Colon (tissue), 2 donors: ENCODE measurements around the gene DROSHA.

Experiments
- FAIRE-seq: peaks from 2 replicates; lab custom pipeline; 2012; peaks lifted over from hg19 to GRCh38; lab: Jason Lieb, UNC
- donor health status: control.
- donor health status: control.

The DROSHA gene

DNA sequence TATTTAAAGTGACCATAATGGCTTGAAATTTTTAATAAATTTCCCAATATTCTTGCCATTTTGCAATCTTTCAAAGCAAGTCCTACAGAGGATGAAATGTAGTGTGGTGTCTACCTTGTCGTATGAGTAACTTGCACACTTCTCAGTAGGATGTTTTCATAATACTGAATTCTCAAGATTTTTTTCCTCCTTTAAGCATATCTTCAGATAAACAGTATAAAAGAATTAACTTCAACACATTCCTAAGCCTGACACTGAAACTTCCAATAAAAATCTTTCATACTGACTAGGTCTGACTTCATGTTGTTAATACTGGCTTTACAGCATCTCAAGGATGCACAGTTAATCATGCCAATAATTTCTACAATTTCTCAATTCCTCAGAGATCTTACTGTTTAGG is 62.0 kb downstream of the DROSHA start:
- no peak for FAIRE-seq

DNA sequence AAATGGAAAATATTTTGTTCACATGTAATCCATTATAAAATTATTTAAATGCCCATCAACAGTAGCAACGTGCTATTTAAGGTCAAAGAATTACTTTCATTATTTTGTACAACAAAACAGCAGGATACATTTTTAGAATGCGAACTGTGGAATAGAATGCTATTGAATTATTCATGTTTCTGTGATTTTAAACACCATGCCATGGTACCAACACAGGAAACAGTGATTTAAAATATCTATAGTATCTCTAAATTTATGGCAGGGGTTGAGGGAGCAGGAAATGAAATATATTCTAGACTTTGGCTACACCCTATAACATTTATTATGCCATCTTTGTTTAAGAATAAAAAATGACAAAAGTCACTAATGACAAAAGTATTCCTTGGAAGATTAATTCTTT is 62.4 kb downstream of the DROSHA start:
- no peak for FAIRE-seq

DNA sequence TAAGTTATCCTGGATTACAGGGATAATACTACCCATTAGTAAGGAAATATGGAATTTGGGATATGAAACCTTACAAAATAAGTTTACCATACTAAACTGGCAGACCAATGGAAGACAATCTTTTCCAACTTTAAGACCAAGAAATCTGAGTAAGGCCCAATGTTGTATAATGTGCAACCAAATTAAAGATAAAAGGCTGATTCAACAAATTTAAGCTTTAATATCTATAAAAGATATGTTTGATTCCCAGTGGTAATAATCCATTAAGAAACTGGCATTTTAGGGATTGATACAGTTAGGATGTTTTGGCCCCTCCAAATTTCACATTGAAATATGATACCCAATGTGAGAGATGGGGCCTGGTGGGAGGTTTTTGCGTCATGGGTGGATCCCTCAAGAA is 66.6 kb downstream of the DROSHA start:
- no peak for FAIRE-seq

DNA sequence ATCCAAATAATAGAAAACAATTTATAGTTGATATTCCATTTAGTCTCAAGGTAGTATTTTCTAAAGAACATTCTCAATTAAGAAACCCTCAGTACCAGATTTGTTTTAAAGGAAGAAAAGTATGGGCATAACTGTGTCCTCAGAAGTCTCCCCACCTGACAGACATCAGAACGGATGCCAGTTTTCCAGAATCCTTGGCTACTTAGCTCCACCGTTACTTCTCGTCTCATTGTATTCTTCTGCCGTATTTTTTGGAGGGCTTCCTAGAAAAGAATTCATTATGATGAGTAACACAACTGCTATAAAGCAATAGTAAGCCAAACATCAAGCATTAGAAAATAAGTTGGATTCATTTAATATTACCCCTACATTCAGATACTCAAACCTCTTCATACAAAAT is 67.8 kb downstream of the DROSHA start:
- no peak for FAIRE-seq

DNA sequence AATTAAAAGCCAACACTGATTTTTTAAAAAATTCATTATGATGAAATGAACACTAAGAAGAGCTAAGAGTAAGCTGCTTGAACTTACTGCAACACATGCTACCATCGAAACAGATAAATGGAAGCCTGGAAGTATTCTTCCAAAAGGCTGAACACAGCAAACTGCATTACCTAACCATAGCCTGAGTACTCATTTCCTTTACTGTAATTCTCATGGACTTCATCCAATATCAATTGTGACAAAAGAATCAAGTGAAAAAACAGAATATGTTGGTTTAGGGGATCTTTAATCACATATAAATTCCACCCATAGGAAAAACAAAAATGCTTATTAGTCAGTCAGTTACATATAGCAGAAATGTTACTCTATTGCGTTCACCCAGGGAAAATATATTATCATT is 68.5 kb downstream of the DROSHA start:
- FAIRE-seq, result no peak

DNA sequence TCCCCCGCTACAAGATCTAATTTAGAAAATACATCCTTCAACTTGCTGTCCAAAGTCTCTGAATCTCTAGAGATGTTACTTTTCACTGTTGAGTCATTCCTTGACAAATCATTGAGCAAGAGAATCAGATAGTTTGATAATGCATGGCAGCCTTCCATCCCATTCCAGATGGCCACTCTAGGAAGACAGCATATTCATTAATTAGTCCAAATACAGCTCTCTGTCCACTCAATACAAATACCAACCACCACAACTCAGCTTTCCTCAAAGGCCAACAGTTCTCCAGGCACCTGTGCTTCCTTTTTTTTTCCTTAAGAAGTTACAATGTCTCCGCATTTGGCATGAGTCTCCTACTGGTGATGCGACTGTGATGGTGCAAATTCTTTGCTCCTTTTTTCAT is 72.3 kb downstream of the DROSHA start:
- FAIRE-seq, result no peak

DNA sequence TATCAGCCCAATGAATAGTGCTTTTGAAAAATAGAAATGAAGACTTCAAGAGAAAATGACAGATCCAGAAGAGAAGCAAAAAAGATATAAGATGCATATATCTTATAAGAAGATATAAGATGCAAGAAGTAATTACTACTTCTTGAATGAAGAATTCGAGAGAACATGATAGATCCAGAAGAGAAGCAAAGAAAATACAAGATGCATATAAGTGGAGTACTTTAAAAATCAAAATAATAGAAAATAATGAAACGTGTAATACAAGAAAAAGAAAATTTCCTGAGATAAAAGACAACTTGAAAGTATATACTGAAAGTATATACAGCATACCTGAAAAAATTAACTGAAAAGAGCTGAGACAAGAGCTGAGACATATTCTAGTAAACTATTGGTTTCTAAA is 76.7 kb downstream of the DROSHA start:
- no peak for FAIRE-seq

DNA sequence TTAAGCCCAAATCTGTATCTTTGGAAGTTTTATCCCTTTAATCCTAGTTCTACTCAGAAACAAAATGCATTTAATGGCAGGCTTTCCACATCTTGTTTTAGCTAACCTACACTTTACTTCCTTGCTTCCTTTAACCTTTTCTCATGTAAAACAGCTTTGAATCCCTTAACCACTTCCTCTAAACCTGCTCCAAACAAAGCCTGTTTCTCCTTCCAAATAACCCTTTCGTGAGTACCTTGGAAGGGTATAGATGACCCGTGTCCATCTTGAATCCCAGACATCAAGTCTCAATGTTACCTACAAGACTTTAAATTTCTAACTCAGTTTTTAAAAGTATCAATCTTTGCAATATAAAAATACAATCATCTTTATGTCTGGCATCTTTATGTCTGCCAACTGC is 78.4 kb downstream of the DROSHA start:
- no peak for FAIRE-seq

DNA sequence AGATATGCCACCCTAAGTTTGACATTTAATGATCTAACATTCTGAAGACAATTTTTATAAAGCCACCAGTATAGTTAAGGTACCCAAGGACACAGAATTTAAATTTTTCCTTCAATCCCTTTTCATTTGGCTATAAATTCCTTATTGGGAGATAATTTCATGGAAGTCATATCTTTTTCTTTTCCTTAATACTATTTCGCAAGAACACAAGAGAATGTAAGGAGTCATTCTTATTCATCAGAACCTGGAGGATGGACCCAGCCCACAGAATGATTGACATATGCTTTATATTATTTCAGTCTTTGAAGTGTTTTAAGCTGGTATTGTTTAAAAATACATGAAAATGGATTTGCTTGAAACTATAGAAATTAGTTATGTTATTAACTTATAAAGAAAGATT is 79.6 kb downstream of the DROSHA start:
- no peak for FAIRE-seq

DNA sequence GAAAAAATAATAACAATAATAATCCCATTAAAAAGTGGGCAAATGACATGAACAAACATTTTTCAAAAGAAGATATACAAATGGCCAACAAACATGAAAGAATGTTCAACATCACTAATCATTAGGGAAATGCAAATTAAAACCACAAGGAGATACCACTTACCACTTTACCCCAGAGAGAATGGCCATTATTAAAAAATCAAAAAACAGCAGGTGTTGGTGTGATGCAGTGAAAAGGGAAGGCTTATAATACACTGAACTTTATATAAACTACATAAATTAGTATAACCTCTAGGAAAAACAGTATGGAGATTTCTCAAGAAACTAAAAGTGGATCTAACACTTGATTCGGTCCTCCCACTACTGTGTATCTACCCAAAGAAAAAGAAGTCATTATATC is 81.9 kb downstream of the DROSHA start:
- FAIRE-seq, result no peak

DNA sequence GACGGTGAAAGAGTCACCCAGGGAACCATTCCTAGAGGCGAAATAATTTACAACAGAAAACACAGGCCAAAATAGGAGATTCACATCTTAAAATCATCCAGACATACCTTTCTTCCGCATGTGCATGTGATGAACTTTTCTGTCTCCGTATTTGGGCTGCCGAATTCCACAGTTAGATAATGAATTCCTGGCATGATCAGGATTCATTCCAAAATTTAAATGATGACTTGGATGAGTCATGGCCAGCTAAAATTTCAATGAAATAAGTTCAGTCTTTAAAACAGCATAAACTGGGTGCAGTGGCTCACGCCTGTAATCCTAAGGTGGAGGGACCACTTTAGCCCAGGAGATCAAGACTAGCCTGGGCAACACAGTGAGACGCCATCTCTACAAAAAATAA is 82.7 kb downstream of the DROSHA start:
- FAIRE-seq, result no peak

DNA sequence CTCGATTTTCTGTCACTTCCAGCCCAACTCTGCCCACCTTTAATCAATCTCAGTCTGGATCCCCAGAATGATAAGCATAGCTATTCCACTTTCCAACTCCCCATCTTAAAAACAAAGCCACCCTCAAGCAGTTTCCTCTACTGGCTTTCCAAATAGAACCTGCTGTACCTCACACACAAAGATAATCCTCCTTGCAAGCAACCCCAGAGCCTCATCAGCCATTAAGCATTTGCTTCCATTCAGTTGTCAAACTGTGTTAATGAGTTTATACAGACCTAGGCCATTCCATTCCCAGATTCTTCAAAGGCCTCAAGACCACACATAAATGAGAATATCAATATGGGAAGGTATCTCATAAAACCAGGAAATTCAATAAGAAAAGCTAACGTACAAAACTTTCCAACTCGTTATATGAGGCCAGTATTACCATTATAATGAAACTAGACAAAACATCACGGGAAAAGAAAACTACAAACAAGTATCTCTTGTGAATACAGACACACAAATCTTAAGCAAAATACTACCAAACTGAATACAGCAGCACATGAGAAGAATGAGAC is 86.8 kb downstream of the DROSHA start:
- FAIRE-seq, result no peak

DNA sequence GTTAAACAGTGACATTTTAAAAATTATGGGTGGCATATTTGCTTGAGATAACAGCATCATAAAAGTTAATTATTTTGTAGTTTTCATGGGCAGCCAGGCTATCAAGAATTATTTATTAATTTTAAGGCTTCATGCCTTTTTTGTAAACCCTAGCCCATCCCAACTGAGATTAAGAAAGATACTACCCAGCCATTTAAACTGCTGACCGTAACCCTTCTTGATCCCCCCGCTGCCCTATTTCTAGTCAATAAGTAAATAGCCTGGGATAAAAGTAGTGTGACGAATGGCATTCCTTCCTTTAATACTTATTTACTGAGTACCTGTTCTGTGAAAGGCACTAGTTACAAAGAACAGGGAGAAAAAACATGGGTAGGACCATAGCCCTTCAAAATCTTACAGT is 88.3 kb downstream of the DROSHA start:
- FAIRE-seq, result no peak

DNA sequence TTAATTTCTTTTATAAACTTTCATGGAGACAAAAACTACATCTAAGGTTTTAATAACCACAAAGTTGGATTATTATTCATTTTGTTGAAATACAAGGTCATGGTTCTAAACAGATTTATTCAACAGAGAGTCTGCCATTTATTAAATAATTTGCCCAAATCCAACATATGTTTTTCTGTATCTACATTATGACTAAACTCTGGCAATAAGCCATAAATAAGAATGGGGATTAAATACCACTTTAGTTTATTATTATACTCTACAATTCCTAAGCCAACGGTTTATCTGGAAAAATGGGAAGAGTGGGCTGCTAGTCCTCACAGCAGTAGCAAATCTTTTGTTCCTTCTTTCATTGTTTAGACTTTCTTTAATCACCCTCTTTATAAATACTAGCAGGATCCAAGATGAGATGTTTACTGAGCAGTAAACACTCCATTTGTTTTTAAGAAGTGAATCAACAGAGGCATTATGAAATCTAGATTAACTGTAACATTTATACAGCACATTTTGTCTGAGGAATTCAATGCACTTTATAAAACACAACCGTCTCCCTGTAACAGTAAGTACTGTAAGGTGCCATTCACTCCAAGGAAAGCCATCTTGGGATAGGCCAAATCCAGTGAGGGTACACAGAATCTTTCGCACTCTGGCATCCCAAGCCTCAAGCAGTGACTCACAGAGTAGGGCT is 89.7 kb downstream of the DROSHA start:
- FAIRE-seq, result no peak

DNA sequence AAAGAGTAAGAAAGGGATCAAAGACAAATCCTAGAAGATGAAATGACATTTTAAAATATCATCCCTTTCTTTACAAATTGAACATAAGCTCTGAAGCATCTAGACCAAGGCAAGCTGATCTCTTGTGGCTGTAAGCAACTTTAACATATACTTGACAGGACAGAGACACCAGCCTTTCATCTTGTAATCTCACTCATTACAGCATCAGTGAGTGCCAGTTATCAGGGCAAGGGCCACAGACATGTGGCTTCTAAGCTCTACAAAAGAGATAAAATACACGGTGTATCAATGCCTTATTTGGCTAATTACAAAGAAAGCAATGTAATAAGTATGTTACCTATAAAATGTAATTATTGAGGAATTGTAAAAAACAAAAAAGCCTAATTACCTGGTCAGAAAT is 95.0 kb downstream of the DROSHA start:
- FAIRE-seq, result no peak

DNA sequence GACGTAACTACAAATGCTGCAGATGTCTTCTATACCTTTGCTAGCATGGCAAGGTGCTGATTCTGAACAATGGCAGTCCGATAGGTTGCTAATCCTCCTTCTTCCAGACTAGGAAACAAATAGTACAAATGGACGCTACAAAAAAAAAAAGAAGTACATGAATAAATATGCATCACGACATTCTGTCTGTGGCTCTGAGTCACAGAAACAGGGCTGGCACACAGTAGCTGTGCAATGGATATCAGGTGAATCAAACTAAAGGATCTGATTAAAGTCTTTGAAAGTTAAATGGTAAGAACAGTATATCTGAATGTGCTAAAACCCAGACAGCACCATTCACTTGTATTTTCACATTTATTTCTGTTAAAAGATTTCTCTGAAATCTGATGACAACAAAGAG is 96.2 kb downstream of the DROSHA start:
- no peak for FAIRE-seq

DNA sequence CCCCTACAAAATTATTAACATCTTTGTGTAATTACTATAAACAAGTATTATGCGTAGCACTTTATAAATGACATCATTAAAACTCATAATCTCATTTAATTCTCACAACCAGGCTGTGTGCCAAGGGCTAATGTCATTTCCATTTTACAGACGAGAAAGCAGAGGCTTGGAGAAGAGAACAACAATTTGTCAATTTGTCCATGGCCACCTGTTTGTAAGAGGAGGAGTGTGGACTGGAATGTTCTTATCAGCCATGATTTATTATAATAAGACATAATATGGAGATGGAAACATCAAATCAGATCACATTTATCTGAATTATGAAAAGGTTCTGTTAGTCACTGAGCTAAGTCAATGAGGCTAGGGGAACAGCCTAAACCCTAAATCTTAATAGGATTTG is 97.0 kb downstream of the DROSHA start:
- no peak for FAIRE-seq

DNA sequence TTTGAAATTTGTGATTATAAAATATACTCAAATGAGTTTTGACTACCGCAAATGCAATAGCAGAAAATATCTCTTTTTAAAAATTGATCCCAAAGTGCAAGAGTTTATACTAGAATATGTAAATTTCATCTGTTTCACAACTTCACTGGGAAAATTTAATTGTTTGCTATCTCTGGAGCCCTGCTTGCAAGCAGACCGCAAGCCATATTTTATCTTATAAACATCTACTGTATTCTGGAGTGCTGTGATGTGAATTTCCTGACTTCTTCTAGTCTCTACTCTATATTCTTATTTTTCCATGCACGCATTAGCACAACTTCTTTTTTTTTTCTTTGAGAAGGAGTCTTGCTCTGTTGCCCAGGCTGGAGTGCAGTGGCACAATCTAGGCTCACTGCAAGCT is 98.7 kb downstream of the DROSHA start:
- FAIRE-seq, result no peak

DNA sequence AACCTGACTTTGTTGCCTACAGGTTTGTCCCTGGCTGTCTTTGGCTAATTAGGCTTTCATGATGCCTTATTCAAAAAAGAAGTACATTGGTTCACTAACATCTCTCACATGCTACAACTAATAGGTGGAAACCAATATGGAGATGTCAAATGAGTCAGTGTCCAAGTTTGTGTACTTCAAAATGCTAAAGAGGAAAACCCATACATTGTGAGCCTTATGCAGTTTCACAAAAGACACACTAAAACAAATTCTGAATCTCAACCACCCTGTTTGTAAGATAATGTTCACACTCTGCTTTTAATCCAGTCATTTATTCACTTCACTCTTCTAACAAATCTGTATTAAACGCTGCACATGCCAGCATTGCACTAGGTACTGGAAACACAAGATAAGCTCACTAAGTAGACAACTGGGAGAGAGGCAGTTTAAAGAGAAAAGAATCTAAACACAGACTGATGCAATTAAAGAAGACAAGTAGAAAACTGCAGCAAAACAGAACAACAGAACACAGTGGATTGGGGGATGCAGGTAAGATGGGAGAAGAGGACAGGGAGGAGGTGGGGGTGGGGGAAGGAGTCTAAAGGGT is 104.1 kb downstream of the DROSHA start:
- FAIRE-seq, result no peak

DNA sequence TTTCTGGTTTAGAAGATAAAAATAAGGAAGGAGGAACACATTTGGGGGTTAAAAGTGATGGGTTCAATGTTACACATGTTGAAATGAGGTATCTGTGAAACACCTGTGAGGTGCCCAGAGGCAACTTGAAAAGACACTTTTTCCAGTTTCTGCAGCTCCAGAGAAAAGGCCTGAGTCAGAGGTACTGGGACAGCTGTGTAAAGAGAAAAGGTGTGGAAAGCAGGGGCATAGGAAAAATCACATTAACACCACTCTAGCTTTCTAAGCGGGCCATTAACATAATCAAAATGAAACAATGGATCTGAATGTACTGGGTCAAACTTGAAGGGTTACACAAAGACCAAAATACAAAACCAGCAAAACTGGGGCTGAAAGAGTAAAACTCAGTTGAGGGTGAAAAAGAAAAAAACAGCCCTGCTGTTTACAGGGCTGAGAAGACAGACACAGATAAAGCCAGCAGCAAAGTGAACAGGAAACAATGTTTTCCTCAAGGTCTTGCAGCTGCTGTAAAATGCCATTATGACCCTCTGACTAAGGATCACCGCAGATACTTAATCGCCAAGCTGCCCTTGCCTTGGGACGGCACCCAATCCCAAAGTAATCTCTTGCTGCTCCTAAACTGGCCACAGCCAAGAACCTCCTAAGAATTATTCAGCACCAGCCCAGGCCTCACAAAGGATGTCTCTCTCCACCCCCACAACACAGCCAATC is 104.7 kb downstream of the DROSHA start:
- FAIRE-seq, result no peak

DNA sequence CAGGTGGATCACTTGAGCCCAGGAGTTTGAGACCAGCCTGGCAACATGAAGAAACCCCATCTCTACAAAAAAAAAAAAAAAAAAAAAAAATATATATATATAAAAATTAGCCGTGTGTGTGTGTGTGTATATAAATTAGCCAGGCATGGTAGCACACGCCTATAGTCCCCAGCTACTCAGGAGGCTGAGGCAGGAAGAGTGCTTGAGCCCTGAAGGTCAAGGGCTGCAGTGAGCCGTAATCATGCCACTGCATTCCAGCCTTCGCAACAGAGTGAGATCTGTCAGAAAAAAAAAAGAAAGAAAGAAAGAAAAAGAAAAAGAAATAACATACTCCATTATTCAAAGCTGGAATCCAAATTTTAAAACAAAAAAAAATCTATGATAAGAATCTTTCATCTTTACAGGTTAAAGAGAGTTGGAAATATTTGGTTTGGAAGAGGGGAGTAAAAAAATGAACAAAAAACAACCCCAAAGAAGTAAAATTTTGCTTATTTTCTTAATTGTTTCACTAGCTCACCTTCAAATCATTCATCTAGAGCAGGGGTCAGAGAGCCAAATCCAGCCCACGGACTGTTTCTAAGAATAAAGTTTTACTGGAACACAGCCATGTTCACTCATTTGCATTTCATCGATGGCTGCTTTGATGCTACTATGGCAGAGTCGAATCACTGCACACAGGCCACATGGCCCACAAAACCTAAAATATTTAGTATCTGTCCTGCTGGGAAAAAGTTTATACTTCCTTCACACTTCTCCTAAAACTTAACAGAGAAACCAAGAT is 109.9 kb downstream of the DROSHA start:
- FAIRE-seq, result no peak

DNA sequence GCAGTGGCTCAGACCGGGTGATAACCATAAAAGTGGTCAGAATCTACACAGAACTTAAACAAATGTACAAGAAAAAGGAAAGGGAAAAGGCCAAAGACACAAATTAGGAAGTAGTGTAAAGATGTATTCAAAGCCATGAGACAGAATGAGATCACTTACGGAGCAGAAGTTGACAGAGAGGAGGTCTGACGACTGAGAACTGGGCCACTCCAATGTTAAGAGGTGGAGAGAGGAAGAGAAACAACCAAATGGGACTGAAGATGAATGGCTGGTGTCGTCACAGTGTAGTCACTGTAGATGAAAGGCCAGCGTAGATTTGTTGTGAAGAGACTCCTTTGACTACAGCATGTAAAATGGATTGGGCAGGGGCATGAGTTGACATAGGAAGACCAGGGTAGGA is 114.4 kb downstream of the DROSHA start:
- FAIRE-seq, result no peak

DNA sequence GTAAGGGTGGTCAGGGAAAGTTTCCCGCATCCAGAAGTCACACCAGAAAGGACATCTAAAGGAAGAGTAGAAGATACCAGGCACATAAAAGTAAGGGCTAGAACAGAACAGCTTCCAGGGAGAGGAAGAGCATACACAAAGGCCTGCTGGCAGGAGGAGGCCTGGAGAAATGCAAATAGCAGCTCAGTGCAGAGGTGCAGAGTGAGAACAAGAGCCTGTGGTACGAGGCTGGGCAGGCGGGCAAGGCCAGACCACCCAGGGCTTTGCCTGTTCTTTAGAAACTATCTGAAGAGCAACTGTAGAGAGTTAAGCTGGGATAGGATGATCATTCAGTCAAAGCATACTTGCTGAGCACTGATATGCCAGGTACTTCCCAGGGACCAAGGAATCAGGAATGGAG is 115.3 kb downstream of the DROSHA start:
- no peak for FAIRE-seq
